ENCODE measurements around the gene LEAP2. TPM values are rescaled to one million over a fixed set of nuclear protein-coding genes. Genes with fewer than 3 reads are reported as not detected.

Gene LEAP2
- total and polyA plus RNA-seq, 2 of the 8 experiments (the other 6 are each of a cell fraction or from before 2014, with no cell fraction given): 1.8 to 2.9 TPM

DNA sequence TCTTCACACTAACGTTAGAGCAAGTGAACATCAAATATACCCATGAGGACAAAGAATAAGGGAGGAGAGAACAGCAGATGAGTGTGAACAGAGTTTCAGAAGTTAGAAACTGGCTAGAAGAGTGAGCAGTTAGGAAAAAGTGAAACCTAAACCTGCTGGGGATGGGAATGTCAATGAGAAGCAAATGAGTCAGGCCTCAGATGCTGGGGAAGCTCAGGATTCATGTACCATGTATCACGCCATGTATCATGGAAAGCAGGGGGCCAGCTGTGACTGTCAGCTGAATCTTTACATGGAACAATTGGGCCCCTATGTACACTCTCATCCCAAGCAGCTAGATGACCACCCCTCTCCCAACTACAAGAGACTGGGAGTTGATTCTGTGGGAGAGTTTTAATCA is 23.4 kb upstream of the LEAP2 start:
- Histone ChIP-seq H4K91ac (replicated peaks; ENCODE audit: insufficient read length, low read length) (no peak overlapping the region), H3K4me2 (ENCODE audit: insufficient read depth in 1 of 2, low read depth in 2 of 2, low read length in 2 of 2) (no peak overlapping the region), H3K18ac (ENCODE audit: extremely low read depth, low read length) (no peak overlapping the region), H3K23me2 (ENCODE audit: low read depth, low read length) (no peaks in the 10 kb centered on the region), H2BK12ac (ENCODE audit: low read depth, low read length) (no peak overlapping the region), H3K79me2 (ENCODE audit: control insufficient read depth in 1 of 2, insufficient read depth in 2 of 2, low read length in 2 of 2) (no peaks in the 10 kb centered on the region), H3K4me3 (ENCODE audit: extremely low read depth in 1 of 4, insufficient read depth in 2 of 4, low read depth in 3 of 4, low read length in 4 of 4) (no peak overlapping the region), H2BK20ac (ENCODE audit: low read length) (no peak overlapping the region), H3K27ac (ENCODE audit: low read depth, low read length) (no peak overlapping the region), H2AK5ac (ENCODE audit: low read depth, low read length) (no peak overlapping the region), H3K4me1 (replicated peaks in 1 of 4; ENCODE audit: control insufficient read depth in 3 of 4, insufficient read depth in 4 of 4, low read length in 3 of 4) (peaks cover 0 to 1% (median 0%) of the 10 kb centered on the region in 4 experiments; a peak in 1 of 7 replicates), H3K36me3 (ENCODE audit: control insufficient read depth in 2 of 4, insufficient read depth in 4 of 4, low read length in 3 of 4) (no peaks in the 10 kb centered on the region), H3K4ac (replicated peaks; ENCODE audit: insufficient read length, low read depth, low read length) (no peak overlapping the region), H4K20me1 (replicated peaks in 1 of 2; ENCODE audit: control insufficient read depth in 1 of 2, insufficient read depth in 2 of 2, low read length in 2 of 2) (no peaks in the 10 kb centered on the region), H2BK120ac (replicated peaks; ENCODE audit: low read depth, low read length) (no peak overlapping the region), H4K8ac (ENCODE audit: extremely low read depth, insufficient read depth, low read length) (no peak overlapping the region), H3K14ac (ENCODE audit: insufficient read length) (no peak overlapping the region), H3K9me3 (ENCODE audit: insufficient read depth in 2 of 2, low read depth in 1 of 2, low read length in 1 of 2) (no peaks in the 10 kb centered on the region), H2AFZ (ENCODE audit: low read length) (no peak overlapping the region), H3K27me3 (replicated peaks in 1 of 4; ENCODE audit: control insufficient read depth in 3 of 4, extremely low read depth in 1 of 4, insufficient read depth in 3 of 4, low read length in 3 of 4) (no peaks in the 10 kb centered on the region), H3K79me1 (ENCODE audit: low read depth, low read length) (no peaks in the 10 kb centered on the region), H3K9ac (replicated peaks in 1 of 4; ENCODE audit: extremely low read depth in 1 of 4, low read depth in 3 of 4, low read length in 3 of 4) (no peak overlapping the region), H4K5ac (ENCODE audit: insufficient read length, low read depth, low read length) (no peak overlapping the region), H2BK5ac (ENCODE audit: low read depth, low read length) (no peak overlapping the region), H3K56ac (replicated peaks; ENCODE audit: insufficient read length, low read depth, low read length) (no peak overlapping the region), H2BK15ac (ENCODE audit: low read length) (no peak overlapping the region), H3K23ac (ENCODE audit: insufficient read length) (no peak overlapping the region)
- FAIRE-seq (no peak), DNase-seq (ENCODE audit: low read depth in 1 of 2, low spot score in 2 of 2) (no peak)
- ChIA-PET POLR2A (ENCODE audit: partially characterized antibody) (interaction anchor here (0.9 to 1.6 kb wide), 2 partner anchors 14 to 16 kb away, joined by 3 read pairs; partner anchors contain the start of genes GDF9 and UQCRQ), CTCF (ENCODE audit: partially characterized antibody) (interaction anchor here (0.6 to 32.2 kb wide), 3 partner anchors 14 to 41 kb away, joined by 3 to 465 read pairs (median 4); partner anchors contain the start of gene SHROOM1)
- TF ChIP-seq POLR2AphosphoS5 (IDR thresholded peaks at IDR 0.05; ENCODE audit: low read depth, low read length) (no peak), PHF8 (conservative IDR thresholded peaks at IDR 0.05; ENCODE audit: low read depth, low read length) (no peak), NANOG (IDR thresholded peaks at IDR 0.05; ENCODE audit: insufficient read depth, low read depth, low read length, poor library complexity, severe bottlenecking) (no peak), CHD2 (IDR thresholded peaks at IDR 0.05; ENCODE audit: low read length) (no peak), ZNF274 (IDR thresholded peaks at IDR 0.05; ENCODE audit: borderline replicate concordance, extremely low read depth, low read length) (no peak), SRF (IDR thresholded peaks at IDR 0.05; ENCODE audit: low read depth, low read length) (no peak), POU5F1 (IDR thresholded peaks at IDR 0.05; ENCODE audit: low read depth, low read length) (no peak), SIRT6 (IDR thresholded peaks at IDR 0.05; ENCODE audit: low read length) (no peak), EGR1 (IDR thresholded peaks at IDR 0.05; ENCODE audit: borderline replicate concordance, low read depth, low read length) (no peak), SUZ12 (IDR thresholded peaks at IDR 0.05; ENCODE audit: low read length) (no peak), CHD1 (IDR thresholded peaks at IDR 0.05; ENCODE audit: low read depth, low read length) (no peak)
- 84% methylated on average over 2 of the region's 2 CpGs; no CpG with 5 or more reads in 1 of the 2 experiments for WGBS, 2 experiments (ENCODE audit: extremely low coverage in 1 of 2, insufficient coverage in 1 of 2, insufficient read length in 1 of 2, insufficient replicate concordance in 2 of 2, low coverage in 1 of 2, low lambda C conversion rate in 2 of 2, missing lambda C conversion rate in 1 of 2)

Data from H1 (cell line).